CD4-positive, CD25-positive, alpha-beta regulatory T cell (primary cell): Measurements from ENCODE around the gene MCC. TPM values are rescaled to one million over a fixed set of nuclear protein-coding genes. Genes with fewer than 3 reads are reported as not detected.

Experiments
- ATAC-seq, 2 donors: fragments of 150-1000 bp; cut with Tn5 transposase; one replicate each; pipeline ENCODE4 v1.10.0; 2021; ENCODE audit warnings: low read depth in 2 of 2, moderate number of reproducible peaks in 2 of 2, moderate library complexity in 1 of 2
- DNase-seq, 3 donors: peaks; one replicate each; pipeline versions ENCODE4 v3.0.0 to v3.0.0-alpha.2; 2012 to 2022; ENCODE audit warnings: mixed read lengths in 1 of 3
- H3K27ac ChIP-seq: one replicate; pipeline ENCODE4 v1.7.0; 2013; ENCODE audit warnings: mild to moderate bottlenecking, low read length; ENCODE audit not compliant: insufficient read depth, poor library complexity, severe bottlenecking
- H3K27me3 ChIP-seq: one replicate; pipeline ENCODE4 v1.7.0; 2013; ENCODE audit warnings: low read length; ENCODE audit not compliant: control insufficient read depth, insufficient read depth
- H3K36me3 ChIP-seq: one replicate; pipeline ENCODE4 v1.7.0; 2013; ENCODE audit warnings: mild to moderate bottlenecking, low read length, moderate library complexity; ENCODE audit not compliant: control insufficient read depth, insufficient read depth
- H3K4me1 ChIP-seq: 2 replicates; pipeline ENCODE4 v1.7.0; 2013; ENCODE audit warnings: mild to moderate bottlenecking, low read length; ENCODE audit not compliant: insufficient read depth, control insufficient read depth, poor library complexity, severe bottlenecking
- H3K4me3 ChIP-seq: one replicate; pipeline ENCODE4 v1.7.0; 2013; ENCODE audit warnings: low read depth, mild to moderate bottlenecking, low read length, moderate library complexity
- H3K9me3 ChIP-seq, 2 experiments: 1 replicate in 1 of 2; 2 replicates in 1 of 2; pipeline ENCODE4 v1.7.0; 2013; ENCODE audit warnings: low read length in 2 of 2, mild to moderate bottlenecking in 1 of 2, moderate library complexity in 1 of 2; ENCODE audit not compliant: control insufficient read depth in 2 of 2
- H3K27ac Mint-ChIP-seq, 3 donors: one replicate each; pipeline ENCODE4 v1.8.0; 2020 to 2022; ENCODE audit warnings: mild to moderate bottlenecking in 3 of 3, mixed read lengths in 3 of 3, moderate library complexity in 2 of 3
- H3K27me3 Mint-ChIP-seq: one replicate; pipeline ENCODE4 v1.8.0; 2022; ENCODE audit warnings: mild to moderate bottlenecking, mixed read lengths
- H3K36me3 Mint-ChIP-seq: one replicate; pipeline ENCODE4 v1.8.0; 2020; ENCODE audit warnings: mixed read lengths
- H3K4me1 Mint-ChIP-seq, 4 donors: one replicate each; pipeline ENCODE4 v1.8.0; 2020 to 2022; ENCODE audit warnings: mixed read lengths in 4 of 4, mild to moderate bottlenecking in 1 of 4
- H3K4me3 Mint-ChIP-seq, 4 donors: one replicate each; pipeline ENCODE4 v1.8.0; 2020 to 2022; ENCODE audit warnings: mild to moderate bottlenecking in 4 of 4, mixed read lengths in 4 of 4, moderate library complexity in 3 of 4
- H3K9me3 Mint-ChIP-seq, 7 donors: one replicate each; pipeline ENCODE4 v1.8.0; 2020 to 2022; ENCODE audit warnings: mixed read lengths in 7 of 7, mild to moderate bottlenecking in 3 of 7, moderate library complexity in 2 of 7
- polyA plus RNA-seq, 4 donors: library from polyadenylated mRNA; unstranded; fragments of 300-500 nt; fragmentation: Illumina TruSeq; gene quantifications; one replicate each; pipeline ENCODE4 v1.2.3, GENCODE V29; 2021
- total RNA-seq: library from RNA; stranded (reverse); gene quantifications from one replicate; pipeline ENCODE4 v1.2.3, GENCODE V29; 2022

Gene MCC
- total and polyA plus RNA-seq, 5 donors from 2014 or later, result 0.47 to 11.1 (median 3.4) TPM

- H3K36me3 ChIP-seq, result no peaks in the 10 kb centered on the region
Observed at GRCh38 chr5:113212244-113212920, 275.9 kb downstream of the MCC start.

GRCh38 chr5:113209498-113209897 lies 278.8 kb downstream of the MCC start:
- peaks cover 0 to 2% (median 0%) of the 10 kb centered on the region in 4 donors for H3K4me1 Mint-ChIP-seq
- ATAC-seq (no peak), DNase-seq (no peak)
- Histone ChIP-seq H3K4me1 (no peaks in the 10 kb centered on the region), H3K4me3 (no peak overlapping the region), H3K27ac (no peak overlapping the region), H3K36me3 (no peaks in the 10 kb centered on the region), H3K27me3 (peaks cover 4% of the 10 kb centered on the region), H3K9me3 (no peaks in the 10 kb centered on the region)
- no peaks in the 10 kb centered on the region for H3K36me3 Mint-ChIP-seq
- H3K4me3 Mint-ChIP-seq, result no peak overlapping the region
- peaks cover 5% of the 10 kb centered on the region for H3K27me3 Mint-ChIP-seq
- peaks cover 0 to 2% (median 0%) of the 10 kb centered on the region in 7 donors for H3K9me3 Mint-ChIP-seq
- no peak overlapping the region for H3K27ac Mint-ChIP-seq

More at GRCh38 chr5:113212244-113212920, 275.9 kb downstream of the MCC start:
- no peak for DNase-seq
- H3K27ac Mint-ChIP-seq, result no peak overlapping the region
- H3K9me3 ChIP-seq, result no peaks in the 10 kb centered on the region
- no peaks in the 10 kb centered on the region for H3K4me1 ChIP-seq
- H3K27me3 ChIP-seq, result no peaks in the 10 kb centered on the region
- peaks cover 0 to 3% (median 0%) of the 10 kb centered on the region in 4 donors for H3K4me1 Mint-ChIP-seq
- no peak for ATAC-seq
- H3K27me3 Mint-ChIP-seq, result peaks cover 5% of the 10 kb centered on the region
- no peaks in the 10 kb centered on the region for H3K36me3 Mint-ChIP-seq
- H3K9me3 Mint-ChIP-seq, result peaks cover 0 to 2% (median 0%) of the 10 kb centered on the region in 7 donors
- no peak overlapping the region for H3K27ac ChIP-seq
- H3K4me3 Mint-ChIP-seq, result no peak overlapping the region
- no peak overlapping the region for H3K4me3 ChIP-seq

GRCh38 chr5:113205807-113206206 lies 282.4 kb downstream of the MCC start:
- ATAC-seq (no peak), DNase-seq (no peak)
- H3K36me3 ChIP-seq, result no peaks in the 10 kb centered on the region
- H3K27me3 Mint-ChIP-seq, result no peaks in the 10 kb centered on the region
- H3K27ac ChIP-seq, result no peak overlapping the region
- H3K27me3 ChIP-seq, result peaks cover 4% of the 10 kb centered on the region
- peaks cover 0 to 2% (median 0%) of the 10 kb centered on the region in 7 donors for H3K9me3 Mint-ChIP-seq
- no peaks in the 10 kb centered on the region for H3K4me1 ChIP-seq
- H3K4me3 ChIP-seq, result no peak overlapping the region
- H3K27ac Mint-ChIP-seq, result no peak overlapping the region
- no peak overlapping the region for H3K4me3 Mint-ChIP-seq
- H3K4me1 Mint-ChIP-seq, result peaks cover 0 to 2% (median 0%) of the 10 kb centered on the region in 4 donors
- no peaks in the 10 kb centered on the region for H3K9me3 ChIP-seq
- H3K36me3 Mint-ChIP-seq, result no peaks in the 10 kb centered on the region

- Histone ChIP-seq H3K4me1 (no peaks in the 10 kb centered on the region), H3K27me3 (peaks cover 4% of the 10 kb centered on the region), H3K36me3 (no peaks in the 10 kb centered on the region), H3K4me3 (no peak overlapping the region), H3K27ac (no peak overlapping the region), H3K9me3 (no peaks in the 10 kb centered on the region)
- Mint-ChIP-seq H3K9me3 (peaks cover 0 to 2% (median 0%) of the 10 kb centered on the region in 7 donors), H3K36me3 (no peaks in the 10 kb centered on the region), H3K27me3 (no peaks in the 10 kb centered on the region), H3K4me1 (peaks cover 0 to 2% (median 0%) of the 10 kb centered on the region in 4 donors), H3K4me3 (no peak overlapping the region), H3K27ac (no peak overlapping the region)
- no peak for DNase-seq
- no peak for ATAC-seq
Observed at GRCh38 chr5:113205323-113205722, 282.9 kb downstream of the MCC start.

- Mint-ChIP-seq H3K4me3 (no peak overlapping the region), H3K27ac (no peak overlapping the region), H3K4me1 (peaks cover 0 to 2% (median 0%) of the 10 kb centered on the region in 4 donors), H3K9me3 (peaks cover 0 to 2% (median 0%) of the 10 kb centered on the region in 7 donors), H3K36me3 (no peaks in the 10 kb centered on the region), H3K27me3 (no peaks in the 10 kb centered on the region)
- Histone ChIP-seq H3K27me3 (peaks cover 4% of the 10 kb centered on the region), H3K9me3 (no peaks in the 10 kb centered on the region), H3K4me3 (no peak overlapping the region), H3K36me3 (no peaks in the 10 kb centered on the region), H3K4me1 (no peaks in the 10 kb centered on the region), H3K27ac (no peak overlapping the region)
- ATAC-seq (no peak), DNase-seq (no peak)
Observed at GRCh38 chr5:113204525-113205161, 283.6 kb downstream of the MCC start.

GRCh38 chr5:113203916-113204315 lies 284.3 kb downstream of the MCC start:
- Histone ChIP-seq H3K9me3 (no peaks in the 10 kb centered on the region), H3K27me3 (peaks cover 4% of the 10 kb centered on the region), H3K4me3 (no peak overlapping the region), H3K4me1 (no peaks in the 10 kb centered on the region), H3K36me3 (no peaks in the 10 kb centered on the region), H3K27ac (no peak overlapping the region)
- Mint-ChIP-seq H3K9me3 (peaks cover 0 to 2% (median 0%) of the 10 kb centered on the region in 7 donors), H3K36me3 (no peaks in the 10 kb centered on the region), H3K4me1 (peaks cover 0 to 2% (median 0%) of the 10 kb centered on the region in 4 donors), H3K4me3 (no peak overlapping the region), H3K27ac (no peak overlapping the region), H3K27me3 (no peaks in the 10 kb centered on the region)
- DNase-seq (no peak), ATAC-seq (no peak)

- no peaks in the 10 kb centered on the region for H3K36me3 Mint-ChIP-seq
- Histone ChIP-seq H3K27ac (no peak overlapping the region), H3K27me3 (peaks cover 4% of the 10 kb centered on the region), H3K9me3 (no peaks in the 10 kb centered on the region), H3K4me1 (no peaks in the 10 kb centered on the region), H3K4me3 (no peak overlapping the region), H3K36me3 (no peaks in the 10 kb centered on the region)
- peaks cover 0 to 2% (median 0%) of the 10 kb centered on the region in 4 donors for H3K4me1 Mint-ChIP-seq
- no peaks in the 10 kb centered on the region for H3K27me3 Mint-ChIP-seq
- no peak for DNase-seq
- peaks cover 0 to 2% (median 0%) of the 10 kb centered on the region in 7 donors for H3K9me3 Mint-ChIP-seq
- no peak overlapping the region for H3K4me3 Mint-ChIP-seq
- no peak overlapping the region for H3K27ac Mint-ChIP-seq
- ATAC-seq, result no peak
Observed at GRCh38 chr5:113202746-113203716, 285.2 kb downstream of the MCC start.
